K562 (cell line): ENCODE measurements around the gene MATR3. TPM values are rescaled to one million over a fixed set of nuclear protein-coding genes. Genes with fewer than 3 reads are reported as not detected.

Source experiments
- KLF10 ChIP-seq: fragments of 250-450 bp; sonication (Bioruptor Pico); IDR thresholded peaks from 2 replicates; pipeline ENCODE4 v1.6.1; 2021; ENCODE audit warnings: matching md5 sums
- L3MBTL2 ChIP-seq: fragments of 450-650 bp; IDR thresholded peaks from 2 replicates; pipeline ENCODE4 v1.6.1; 2016; ENCODE audit warnings: mild to moderate bottlenecking, moderate library complexity
- MAFK ChIP-seq: IDR thresholded peaks from 2 replicates; pipeline ENCODE4 v1.6.1; 2011; ENCODE audit warnings: low read length, improper control_type of control experiment
- MEF2D ChIP-seq: conservative IDR thresholded peaks from 2 replicates; pipeline ENCODE4 v1.6.1; 2016; ENCODE audit warnings: low read depth, missing genetic modification characterization, missing compliant biosample characterization
- POLR3A ChIP-seq: IDR thresholded peaks from 2 replicates; pipeline ENCODE4 v1.6.1; 2011; ENCODE audit warnings: borderline replicate concordance, mild to moderate bottlenecking, moderate library complexity; ENCODE audit not compliant: insufficient read length, insufficient read depth; ENCODE audit errors: extremely low read depth
- RAD21 ChIP-seq, 2 experiments: fragments of 250-450 bp in 1 of 2; fragments of 450-650 bp in 1 of 2; sonication (Bioruptor Pico) in 1 of 2; formaldehyde crosslinking in 1 of 2; IDR thresholded peaks in 1 of 2; conservative IDR thresholded peaks in 1 of 2; 2 replicates each; pipeline versions ENCODE4 v1.4.0 to v1.8.0; 2020 to 2022; ENCODE audit warnings: mild to moderate bottlenecking in 2 of 2, moderate library complexity in 1 of 2
- RBM25 ChIP-seq: fragments of 200-400 bp; formaldehyde crosslinking; IDR thresholded peaks from 2 replicates; pipeline ENCODE4 v1.6.1; 2018; ENCODE audit warnings: low read length, low read depth, moderate library complexity; ENCODE audit not compliant: severe bottlenecking
- SMARCA4 ChIP-seq: fragments of 450-650 bp; IDR thresholded peaks from 2 replicates; pipeline ENCODE4 v1.6.1; 2016
- polyA plus RNA-seq, 8 experiments: library from polyadenylated mRNA; depleted of rRNA in 4 of 8; stranded (reverse) in 5 of 8; unstranded in 3 of 8; fragments of >200 nt; fragmentation: Nextera tagmentation in 2 of 8; fragmentation: Illumina TruSeq in 1 of 8; extraction: Ambion mirVana in 2 of 8; extraction: Trizol in 1 of 8; gene quantifications; 2 replicates each; pipeline versions ENCODE4 v1.2.1 to v1.2.3, GENCODE V29; 2011 to 2014; ENCODE audit warnings: inconsistent platforms in 1 of 8, missing spikeins in 1 of 8
- total RNA-seq, 7 experiments: library from RNA; depleted of rRNA in 6 of 7; stranded (reverse); fragments of >200 nt in 6 of 7; fragmentation: Illumina TruSeq in 2 of 7; extraction: Trizol in 2 of 7; gene quantifications; 2 replicates each; pipeline versions ENCODE4 v1.2.1 to v1.2.3, GENCODE V29; 2011 to 2021; ENCODE audit warnings: low replicate concordance in 1 of 7
- TF ChIP-seq, protein P1 (sequence below): sonication (generic); formaldehyde crosslinking; IDR thresholded peaks from 2 replicates; pipeline ENCODE4 v1.8.0; 2022; ENCODE audit warnings: mild to moderate bottlenecking, missing genetic modification reagents
- TF ChIP-seq, protein P2 (sequence below): sonication (generic); formaldehyde crosslinking; IDR thresholded peaks from 2 replicates; pipeline ENCODE4 v1.8.1; 2023; ENCODE audit warnings: mild to moderate bottlenecking, missing genetic modification reagents
- TF ChIP-seq, protein P3 (sequence below): sonication (generic); formaldehyde crosslinking; IDR thresholded peaks from 2 replicates; pipeline ENCODE4 v1.5.0; 2020; ENCODE audit warnings: missing genetic modification reagents
- TF ChIP-seq, protein P4 (sequence below): fragments of 450-650 bp; IDR thresholded peaks from 2 replicates; pipeline ENCODE4 v1.7.1; 2018; ENCODE audit warnings: mild to moderate bottlenecking, low read depth; ENCODE audit not compliant: partially characterized antibody
- TF ChIP-seq, protein P5 (sequence below): fragments of 150-350 bp; conservative IDR thresholded peaks from 2 replicates; pipeline ENCODE4 v1.6.1; 2014; ENCODE audit warnings: low read length
- TF ChIP-seq, protein P6 (sequence below): fragments of 250-450 bp; sonication (Bioruptor Pico); IDR thresholded peaks from 2 replicates; pipeline ENCODE4 v1.4.0; 2020; ENCODE audit warnings: mild to moderate bottlenecking, moderate library complexity, borderline replicate concordance

The MATR3 gene
- total and polyA plus RNA-seq, 9 of the 15 experiments (the other 6 are each of a cell fraction or from before 2014, with no cell fraction given), result 150 to 425 (median 263) TPM

DNA sequence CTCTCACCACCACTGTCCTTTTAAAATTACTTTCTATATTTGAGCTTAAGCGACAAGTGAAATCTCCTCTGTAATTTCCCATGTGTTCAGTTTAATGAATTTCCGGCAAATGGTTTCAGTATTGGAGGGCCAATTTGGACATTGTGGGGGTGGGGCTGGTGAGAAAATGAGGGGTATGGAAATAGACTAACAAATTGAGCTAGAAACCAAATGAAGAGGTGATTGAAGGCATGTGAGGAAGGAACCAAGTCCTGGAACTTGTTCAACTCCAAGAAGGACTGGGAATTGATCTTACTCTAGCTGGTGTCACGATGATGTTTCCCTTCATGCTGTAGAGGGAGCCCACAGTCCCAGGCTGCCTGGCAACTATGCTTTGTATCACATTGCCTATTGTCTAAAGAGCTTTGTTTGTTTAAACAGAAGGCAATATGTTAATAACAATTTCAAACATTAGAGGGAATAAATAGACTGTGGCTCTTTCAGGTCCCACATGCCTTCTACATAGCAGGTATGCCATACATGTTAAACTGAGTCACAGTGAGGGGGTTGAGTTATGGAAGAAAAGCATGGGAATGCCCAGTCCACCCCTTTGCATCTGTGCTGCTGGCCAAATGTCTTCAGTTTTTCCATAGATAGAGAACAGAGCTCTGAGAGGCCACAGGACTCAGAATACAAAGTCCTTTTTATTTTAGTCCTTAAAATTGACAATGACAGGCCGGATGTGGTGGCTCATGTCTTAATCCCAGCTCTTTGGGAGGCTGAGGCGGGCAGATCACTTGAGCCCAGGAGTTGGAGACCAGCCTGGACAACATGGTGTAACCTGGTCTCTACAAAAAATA lies 25.0 kb upstream of the MATR3 start (continued):
- TF ChIP-seq SMARCA4 (0 out of 2 replicates have a peak, but pooled peaks have one; percentile 24), RBM25 (no peak), RAD21 (CRISPR knock-in tag; conservative IDR thresholded peaks at IDR 0.05 in 1 of 2, IDR thresholded peaks at IDR 0.05 in 1 of 2) (peak; percentile 12 to 41; a peak in 2 of 4 replicates), KLF10 (no peak), MAFK (no peak), MEF2D (peak; percentile 67; the same call in 1 of the 2 replicates), POLR3A (no peak), L3MBTL2 (0 out of 2 replicates have a peak, but pooled peaks have one; percentile 25)
- TF ChIP-seq, protein P1, sequence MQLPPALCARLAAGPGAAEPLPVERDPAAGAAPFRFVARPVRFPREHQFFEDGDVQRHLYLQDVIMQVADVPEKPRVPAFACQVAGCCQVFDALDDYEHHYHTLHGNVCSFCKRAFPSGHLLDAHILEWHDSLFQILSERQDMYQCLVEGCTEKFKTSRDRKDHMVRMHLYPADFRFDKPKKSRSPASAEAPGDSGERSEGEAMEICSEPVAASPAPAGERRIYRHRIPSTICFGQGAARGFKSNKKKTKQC (CRISPR knock-in tag), result no peak
- TF ChIP-seq, protein P2, sequence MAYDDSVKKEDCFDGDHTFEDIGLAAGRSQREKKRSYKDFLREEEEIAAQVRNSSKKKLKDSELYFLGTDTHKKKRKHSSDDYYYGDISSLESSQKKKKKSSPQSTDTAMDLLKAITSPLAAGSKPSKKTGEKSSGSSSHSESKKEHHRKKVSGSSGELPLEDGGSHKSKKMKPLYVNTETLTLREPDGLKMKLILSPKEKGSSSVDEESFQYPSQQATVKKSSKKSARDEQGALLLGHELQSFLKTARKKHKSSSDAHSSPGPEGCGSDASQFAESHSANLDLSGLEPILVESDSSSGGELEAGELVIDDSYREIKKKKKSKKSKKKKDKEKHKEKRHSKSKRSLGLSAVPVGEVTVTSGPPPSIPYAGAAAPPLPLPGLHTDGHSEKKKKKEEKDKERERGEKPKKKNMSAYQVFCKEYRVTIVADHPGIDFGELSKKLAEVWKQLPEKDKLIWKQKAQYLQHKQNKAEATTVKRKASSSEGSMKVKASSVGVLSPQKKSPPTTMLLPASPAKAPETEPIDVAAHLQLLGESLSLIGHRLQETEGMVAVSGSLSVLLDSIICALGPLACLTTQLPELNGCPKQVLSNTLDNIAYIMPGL (CRISPR knock-in tag), result no peak
- TF ChIP-seq, protein P3, sequence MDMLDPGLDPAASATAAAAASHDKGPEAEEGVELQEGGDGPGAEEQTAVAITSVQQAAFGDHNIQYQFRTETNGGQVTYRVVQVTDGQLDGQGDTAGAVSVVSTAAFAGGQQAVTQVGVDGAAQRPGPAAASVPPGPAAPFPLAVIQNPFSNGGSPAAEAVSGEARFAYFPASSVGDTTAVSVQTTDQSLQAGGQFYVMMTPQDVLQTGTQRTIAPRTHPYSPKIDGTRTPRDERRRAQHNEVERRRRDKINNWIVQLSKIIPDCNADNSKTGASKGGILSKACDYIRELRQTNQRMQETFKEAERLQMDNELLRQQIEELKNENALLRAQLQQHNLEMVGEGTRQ (CRISPR knock-in tag), result no peak
- TF ChIP-seq, protein P4, sequence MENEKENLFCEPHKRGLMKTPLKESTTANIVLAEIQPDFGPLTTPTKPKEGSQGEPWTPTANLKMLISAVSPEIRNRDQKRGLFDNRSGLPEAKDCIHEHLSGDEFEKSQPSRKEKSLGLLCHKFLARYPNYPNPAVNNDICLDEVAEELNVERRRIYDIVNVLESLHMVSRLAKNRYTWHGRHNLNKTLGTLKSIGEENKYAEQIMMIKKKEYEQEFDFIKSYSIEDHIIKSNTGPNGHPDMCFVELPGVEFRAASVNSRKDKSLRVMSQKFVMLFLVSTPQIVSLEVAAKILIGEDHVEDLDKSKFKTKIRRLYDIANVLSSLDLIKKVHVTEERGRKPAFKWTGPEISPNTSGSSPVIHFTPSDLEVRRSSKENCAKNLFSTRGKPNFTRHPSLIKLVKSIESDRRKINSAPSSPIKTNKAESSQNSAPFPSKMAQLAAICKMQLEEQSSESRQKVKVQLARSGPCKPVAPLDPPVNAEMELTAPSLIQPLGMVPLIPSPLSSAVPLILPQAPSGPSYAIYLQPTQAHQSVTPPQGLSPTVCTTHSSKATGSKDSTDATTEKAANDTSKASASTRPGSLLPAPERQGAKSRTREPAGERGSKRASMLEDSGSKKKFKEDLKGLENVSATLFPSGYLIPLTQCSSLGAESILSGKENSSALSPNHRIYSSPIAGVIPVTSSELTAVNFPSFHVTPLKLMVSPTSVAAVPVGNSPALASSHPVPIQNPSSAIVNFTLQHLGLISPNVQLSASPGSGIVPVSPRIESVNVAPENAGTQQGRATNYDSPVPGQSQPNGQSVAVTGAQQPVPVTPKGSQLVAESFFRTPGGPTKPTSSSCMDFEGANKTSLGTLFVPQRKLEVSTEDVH, result no peak
- TF ChIP-seq, protein P5, sequence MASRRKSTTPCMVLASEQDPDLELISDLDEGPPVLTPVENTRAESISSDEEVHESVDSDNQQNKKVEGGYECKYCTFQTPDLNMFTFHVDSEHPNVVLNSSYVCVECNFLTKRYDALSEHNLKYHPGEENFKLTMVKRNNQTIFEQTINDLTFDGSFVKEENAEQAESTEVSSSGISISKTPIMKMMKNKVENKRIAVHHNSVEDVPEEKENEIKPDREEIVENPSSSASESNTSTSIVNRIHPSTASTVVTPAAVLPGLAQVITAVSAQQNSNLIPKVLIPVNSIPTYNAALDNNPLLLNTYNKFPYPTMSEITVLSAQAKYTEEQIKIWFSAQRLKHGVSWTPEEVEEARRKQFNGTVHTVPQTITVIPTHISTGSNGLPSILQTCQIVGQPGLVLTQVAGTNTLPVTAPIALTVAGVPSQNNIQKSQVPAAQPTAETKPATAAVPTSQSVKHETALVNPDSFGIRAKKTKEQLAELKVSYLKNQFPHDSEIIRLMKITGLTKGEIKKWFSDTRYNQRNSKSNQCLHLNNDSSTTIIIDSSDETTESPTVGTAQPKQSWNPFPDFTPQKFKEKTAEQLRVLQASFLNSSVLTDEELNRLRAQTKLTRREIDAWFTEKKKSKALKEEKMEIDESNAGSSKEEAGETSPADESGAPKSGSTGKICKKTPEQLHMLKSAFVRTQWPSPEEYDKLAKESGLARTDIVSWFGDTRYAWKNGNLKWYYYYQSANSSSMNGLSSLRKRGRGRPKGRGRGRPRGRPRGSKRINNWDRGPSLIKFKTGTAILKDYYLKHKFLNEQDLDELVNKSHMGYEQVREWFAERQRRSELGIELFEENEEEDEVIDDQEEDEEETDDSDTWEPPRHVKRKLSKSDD, result no peak
- TF ChIP-seq, protein P6, sequence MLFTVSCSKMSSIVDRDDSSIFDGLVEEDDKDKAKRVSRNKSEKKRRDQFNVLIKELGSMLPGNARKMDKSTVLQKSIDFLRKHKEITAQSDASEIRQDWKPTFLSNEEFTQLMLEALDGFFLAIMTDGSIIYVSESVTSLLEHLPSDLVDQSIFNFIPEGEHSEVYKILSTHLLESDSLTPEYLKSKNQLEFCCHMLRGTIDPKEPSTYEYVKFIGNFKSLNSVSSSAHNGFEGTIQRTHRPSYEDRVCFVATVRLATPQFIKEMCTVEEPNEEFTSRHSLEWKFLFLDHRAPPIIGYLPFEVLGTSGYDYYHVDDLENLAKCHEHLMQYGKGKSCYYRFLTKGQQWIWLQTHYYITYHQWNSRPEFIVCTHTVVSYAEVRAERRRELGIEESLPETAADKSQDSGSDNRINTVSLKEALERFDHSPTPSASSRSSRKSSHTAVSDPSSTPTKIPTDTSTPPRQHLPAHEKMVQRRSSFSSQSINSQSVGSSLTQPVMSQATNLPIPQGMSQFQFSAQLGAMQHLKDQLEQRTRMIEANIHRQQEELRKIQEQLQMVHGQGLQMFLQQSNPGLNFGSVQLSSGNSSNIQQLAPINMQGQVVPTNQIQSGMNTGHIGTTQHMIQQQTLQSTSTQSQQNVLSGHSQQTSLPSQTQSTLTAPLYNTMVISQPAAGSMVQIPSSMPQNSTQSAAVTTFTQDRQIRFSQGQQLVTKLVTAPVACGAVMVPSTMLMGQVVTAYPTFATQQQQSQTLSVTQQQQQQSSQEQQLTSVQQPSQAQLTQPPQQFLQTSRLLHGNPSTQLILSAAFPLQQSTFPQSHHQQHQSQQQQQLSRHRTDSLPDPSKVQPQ (CRISPR knock-in tag), result no peak
